Hypothalamus (tissue), 51 donors: ENCODE data around the gene HYAL2.

Experiments used
- DNase-seq, 51 donors: peaks; one replicate each; lab custom pipeline; 2025; lab: John Stamatoyannopoulos, UW

Gene HYAL2

GRCh38 chr3:50333744-50334328 lies 11.3 kb upstream of the HYAL2 start:
- DNase-seq, result no peak

GRCh38 chr3:50331364-50331907 lies 8.9 kb upstream of the HYAL2 start:
- no peak for DNase-seq

DNA sequence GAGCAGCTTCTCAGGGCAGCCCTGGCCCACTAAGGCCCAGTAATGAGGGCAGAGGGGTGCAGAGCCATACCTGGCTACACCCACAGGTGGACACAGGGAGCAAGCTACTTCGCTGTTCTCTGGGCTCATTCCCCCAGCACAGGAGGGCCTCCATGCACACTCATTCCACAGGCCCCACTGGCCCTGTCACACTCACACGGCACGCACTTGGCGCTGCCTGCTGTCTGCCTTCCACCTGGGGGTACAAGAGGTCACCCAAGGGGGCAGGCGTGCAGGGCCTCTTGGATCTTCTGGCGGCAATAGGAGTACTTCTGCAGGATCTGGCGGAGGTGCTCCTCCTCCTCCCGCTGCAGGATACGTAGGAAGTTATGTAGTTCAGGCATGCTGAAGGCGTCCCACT lies 7.8 kb upstream of the HYAL2 start:
- DNase-seq, result no peak

DNA sequence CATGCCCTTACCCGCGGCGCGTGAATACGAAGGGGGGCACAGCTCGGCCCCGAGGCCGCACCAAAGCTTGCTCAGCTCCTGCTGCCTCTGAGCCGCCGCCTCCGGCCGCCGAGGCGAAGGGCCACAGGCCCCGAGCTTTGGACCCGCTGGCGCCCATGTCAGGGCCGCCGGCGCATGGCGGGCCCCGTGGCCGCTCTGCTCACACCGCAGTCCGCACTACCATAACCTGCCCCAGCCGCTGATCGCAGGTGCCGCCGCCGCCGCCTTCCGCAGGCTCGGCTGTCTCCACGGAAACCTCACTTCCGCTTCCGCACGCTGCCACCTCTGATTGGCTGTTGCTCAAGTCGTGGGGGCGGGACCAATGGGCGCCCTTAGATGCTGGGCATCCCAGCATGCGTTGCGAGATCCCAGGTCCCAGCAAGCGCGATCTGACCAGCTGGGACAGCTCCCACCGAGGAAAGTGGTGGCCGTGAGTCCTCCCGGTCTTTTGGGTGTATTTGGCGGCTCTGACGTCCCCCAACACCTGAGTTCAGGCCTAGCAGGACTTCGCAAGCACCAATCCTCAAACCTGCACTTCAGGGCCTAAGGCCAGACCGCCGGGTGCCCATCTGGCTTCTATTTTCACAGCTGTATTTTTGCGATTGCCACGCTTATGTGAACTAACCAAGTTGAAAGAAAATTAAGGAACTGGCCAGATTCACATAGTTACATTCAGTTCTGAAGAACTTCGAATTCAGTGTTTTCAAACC lies 5.6 kb upstream of the HYAL2 start, which contains the start of gene TUSC2:
TSS of gene TUSC2 (minus strand) at position 281 of the 749 bp plus-strand sequence. CDS start at position 157, 124 bp downstream.
- DNase-seq, result peak; percentile 58 to 98 (median 93)

DNA sequence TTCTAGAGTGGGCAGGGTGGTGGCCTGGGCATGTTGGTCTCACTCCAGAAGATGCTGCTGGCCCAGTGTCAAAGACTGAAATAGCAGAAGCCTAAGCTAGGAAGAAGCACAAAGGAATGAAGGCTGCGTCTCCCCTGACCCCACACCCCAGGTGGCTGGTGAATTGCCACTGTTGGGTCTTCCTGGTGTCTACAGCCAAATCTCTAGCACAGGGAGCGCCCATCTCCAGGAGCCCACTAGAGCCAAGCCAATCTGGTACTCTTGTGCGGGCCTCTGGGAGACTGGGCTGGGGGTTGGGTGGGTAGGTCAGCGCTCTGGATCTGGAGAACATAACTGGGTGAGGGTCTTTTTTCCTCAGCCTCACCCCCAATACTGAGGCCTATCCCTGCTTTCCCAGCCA lies 4.6 kb upstream of the HYAL2 start:
- DNase-seq, result no peak

DNA sequence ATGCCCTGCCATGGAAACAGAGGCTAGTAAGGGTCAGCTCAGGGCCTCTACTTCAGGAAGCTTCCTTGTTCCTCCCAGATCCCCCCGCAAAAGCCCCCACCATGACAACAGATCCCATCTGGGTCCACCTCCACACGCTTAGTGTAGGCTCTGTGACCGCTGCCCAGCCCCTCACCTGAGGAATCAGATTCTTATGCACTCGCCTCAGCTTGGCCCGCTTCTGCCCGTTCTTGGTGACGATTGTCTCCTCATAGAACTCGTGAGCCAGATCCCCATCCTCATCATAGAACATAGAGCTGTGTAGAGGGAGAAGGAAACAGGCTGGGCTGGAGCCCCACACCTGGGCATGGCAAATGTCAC lies 3.6 kb upstream of the HYAL2 start:
- DNase-seq, result no peak

GRCh38 chr3:50325497-50326181 lies 3.1 kb upstream of the HYAL2 start:
- DNase-seq, result no peak

- DNase-seq, result no peak
Observed at GRCh38 chr3:50325113-50325480, 2.6 kb upstream of the HYAL2 start.

DNA sequence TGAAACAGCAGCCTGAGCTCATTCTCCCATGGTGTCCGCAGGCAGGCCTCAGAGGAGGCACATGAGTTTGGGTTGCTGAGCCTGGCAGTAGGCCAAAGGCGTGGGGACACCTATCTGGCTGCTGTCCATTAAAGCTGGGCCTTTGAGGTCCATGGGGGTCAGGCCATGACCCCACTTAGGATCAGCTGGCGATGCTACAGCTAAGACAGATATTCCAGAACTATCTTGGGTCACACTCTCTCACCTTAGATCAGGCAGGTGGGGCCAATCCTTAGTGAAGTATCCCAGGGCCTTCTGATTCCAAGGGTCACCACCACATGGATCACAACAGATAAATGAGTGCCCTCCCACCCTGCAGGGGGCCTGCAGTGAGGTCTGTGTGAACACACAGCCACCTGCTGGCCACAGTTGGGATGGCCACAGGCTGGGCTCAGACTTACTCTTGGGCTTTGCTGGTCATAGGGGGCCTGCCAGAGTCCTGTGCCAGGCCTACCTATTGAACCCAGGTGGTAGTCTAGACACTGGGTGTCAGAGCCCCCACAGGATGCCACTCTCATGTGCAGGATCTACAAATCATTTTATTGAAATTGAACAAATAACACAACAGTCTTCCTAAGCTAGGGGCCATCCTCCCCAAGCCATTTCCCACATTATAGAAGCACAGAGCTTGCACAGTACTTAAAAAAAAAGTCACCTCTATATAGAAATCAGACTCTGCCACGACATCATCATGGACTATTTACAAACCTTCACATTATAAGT lies 2.0 kb upstream of the HYAL2 start:
- peak in 33 of 51 donors; percentile 11 to 72 (median 49) for DNase-seq

GRCh38 chr3:50323614-50324199 lies 1.2 kb upstream of the HYAL2 start:
- peak in 1 of 51 donors; percentile 10 for DNase-seq

GRCh38 chr3:50323092-50323600 lies 601 bp upstream of the HYAL2 start:
- peak in 4 of 51 donors; percentile 16 to 33 (median 20) for DNase-seq

DNA sequence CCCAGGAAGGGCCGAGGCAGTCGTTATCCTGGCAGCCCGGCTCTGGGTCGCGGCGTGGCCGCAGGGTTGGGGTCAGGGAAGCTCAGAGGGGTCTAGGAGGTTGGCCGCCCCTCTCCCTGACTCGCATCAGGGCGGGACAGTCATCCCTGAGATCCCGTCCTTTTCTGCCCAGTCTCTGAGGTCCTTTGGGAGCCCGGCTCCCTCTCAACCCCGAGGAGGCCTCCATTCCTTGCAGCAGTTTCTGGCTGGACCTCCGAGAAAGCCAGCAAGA lies 495 bp downstream of the HYAL2 start:
- DNase-seq, result no peak

DNA sequence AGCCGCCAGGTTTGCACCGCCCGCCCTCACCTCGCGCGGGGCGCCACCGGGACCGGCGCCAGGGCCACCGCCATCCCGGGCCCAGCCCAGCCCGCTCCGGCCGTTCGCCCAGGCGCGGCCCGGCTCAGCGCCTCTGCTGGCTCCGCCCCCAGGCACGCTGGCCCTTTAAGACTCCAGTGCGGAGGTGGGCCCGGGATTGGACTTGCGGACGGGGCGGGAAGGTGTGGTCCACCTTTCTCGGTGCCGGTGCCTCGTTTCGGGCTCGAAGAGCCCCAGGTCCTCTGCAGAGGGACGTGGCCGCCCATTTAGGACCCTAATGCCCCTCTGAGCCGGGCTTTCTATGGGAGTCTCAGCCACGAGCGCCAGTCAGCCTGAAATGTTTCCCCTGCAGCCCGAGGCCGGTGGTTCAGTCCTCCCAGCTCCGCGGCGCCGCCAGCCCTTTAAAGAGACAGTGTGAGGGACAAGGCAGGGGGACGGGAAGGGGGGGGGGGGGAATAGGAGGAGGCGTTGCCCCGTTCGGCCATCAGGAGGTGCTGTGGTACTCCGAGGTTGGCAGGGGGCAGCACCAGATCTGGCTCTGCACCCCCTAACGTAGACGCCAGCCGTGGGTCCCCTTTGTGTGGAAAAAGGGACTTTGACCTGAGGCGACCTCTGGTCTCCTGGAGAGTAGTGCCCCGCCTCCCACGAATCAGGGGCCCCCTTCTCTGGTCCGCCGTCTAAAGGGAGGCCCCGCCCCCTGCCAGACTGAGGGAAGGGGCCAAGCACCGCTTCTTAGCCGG lies 1.0 kb downstream of the HYAL2 start:
- peak; percentile 71 to 98 (median 89) for DNase-seq

DNA sequence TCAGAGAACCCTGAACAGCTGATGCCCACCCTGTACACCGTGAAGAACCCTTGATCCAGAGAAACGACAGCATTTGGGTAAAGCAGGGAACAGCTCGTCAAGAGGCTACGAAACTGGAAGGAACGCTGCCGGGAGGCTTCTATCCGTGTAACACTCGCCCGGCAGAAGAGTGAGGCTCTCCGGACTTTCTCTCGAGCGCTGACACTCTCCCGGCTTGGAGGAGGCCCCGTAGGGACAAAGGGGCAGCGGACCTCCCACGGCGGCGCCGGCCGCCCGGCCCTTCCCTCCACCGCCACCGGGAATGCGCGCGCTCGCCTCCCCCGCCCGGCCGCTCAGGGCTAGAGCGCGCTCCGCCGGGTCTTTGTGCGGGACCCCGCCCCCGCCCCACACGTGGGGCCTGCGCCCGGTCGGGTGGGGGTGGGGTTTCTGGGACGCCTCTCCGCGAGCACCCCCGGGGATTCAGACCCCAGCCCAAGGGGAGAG lies 1.7 kb downstream of the HYAL2 start:
- peak in 49 of 51 donors; percentile 59 to 95 (median 87) for DNase-seq

DNA sequence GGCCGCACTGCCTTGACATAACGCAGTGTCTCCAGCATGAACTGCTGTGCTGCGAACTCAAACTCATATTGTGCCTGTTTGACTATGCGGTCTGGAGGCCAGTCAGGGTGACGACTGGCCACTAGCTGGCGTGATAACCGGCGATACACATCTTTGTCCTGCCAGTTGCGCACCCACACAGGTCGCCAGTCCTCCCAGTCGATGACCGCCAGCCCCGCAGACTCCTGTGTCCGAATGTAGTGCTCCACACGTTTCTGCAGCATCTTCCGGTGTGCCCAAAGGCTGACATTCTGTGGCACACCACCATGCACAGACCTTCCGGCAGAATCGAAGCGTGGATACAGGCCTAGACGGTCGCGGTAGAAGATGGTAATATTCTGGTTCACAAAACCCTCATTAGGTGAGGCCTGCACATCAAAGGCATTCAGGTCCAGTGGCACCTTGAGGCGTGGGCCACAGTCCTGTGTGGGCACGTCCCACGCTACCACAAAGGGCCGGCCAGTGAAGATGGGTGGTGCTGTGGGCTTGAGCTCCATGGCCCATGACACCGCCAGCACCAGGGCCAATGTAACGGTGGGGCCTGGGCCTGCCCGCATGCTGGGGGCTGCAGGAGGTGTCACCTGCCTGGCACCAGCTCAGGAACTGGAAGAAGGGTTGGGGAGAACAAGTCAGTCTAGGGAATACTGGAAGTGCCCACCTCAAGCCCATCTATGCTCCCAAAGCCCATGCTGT lies 2.5 kb downstream of the HYAL2 start:
- no peak for DNase-seq

- no peak for DNase-seq
Observed at GRCh38 chr3:50319181-50319893, 3.2 kb downstream of the HYAL2 start.

GRCh38 chr3:50318615-50319014 lies 3.9 kb downstream of the HYAL2 start:
- DNase-seq, result no peak

DNA sequence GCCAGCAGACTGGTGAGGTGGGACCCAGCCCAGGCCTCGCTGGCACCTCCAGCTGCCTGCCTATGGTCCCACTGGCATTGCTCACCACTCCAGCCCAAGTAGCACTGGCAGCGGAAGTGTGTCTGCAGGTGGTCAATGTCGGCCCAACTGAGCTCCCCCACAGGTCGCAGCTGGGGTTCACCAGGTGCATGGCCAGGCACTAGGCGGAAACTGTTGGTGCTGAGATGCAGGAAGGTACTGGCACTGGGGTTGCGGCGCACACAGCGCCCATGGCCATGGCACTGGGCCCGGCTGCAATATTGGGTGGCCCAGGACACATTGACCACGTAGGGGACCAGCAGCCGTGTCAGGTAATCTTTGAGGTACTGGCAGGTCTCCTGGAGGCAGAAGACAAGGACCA lies 4.4 kb downstream of the HYAL2 start:
- no peak for DNase-seq
